ENCODE measurements around the gene LCMT2. TPM values are rescaled to one million over a fixed set of nuclear protein-coding genes. Genes with fewer than 3 reads are reported as not detected.

Gene LCMT2
- total and polyA plus RNA-seq, 8 donors: 6.9 to 10.9 (median 9.0) TPM

DNA sequence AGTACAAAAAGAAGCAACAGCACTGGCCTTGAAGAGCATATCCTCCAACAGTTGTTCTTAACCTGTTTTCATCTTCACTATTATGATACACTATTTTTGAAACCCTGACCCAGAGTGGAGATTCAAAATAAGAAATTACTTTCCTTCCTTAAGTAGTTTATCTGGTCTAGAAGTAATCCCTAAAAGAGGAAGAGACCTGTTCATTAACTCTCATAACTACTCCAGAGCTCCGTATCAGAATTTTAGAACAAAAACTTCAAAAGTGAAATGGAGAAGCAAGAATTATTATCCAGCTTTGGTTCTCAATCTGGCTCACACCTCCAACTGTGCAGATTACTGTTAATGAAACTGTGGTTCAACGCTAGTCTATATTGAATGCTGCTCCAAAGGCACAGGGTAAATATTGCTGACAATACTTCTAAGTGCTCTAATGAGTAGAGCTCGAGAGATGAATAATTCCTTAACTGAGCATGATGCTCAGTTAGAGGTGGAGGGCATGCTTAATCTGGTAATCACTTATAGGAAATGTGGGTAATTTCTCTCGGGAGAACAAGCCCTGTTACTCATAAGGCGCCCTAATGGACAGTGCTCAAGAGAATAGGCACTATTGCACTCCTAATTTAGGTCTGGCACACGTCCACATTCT is 5.2 kb downstream of the LCMT2 start:
- H3K27ac ChIP-seq: no peak overlapping the region
- no peaks in the 10 kb centered on the region for H3K9me3 ChIP-seq
- intact Hi-C loops (cut with DNase I): no loop called here
- H3K36me3 ChIP-seq: no peaks in the 10 kb centered on the region
- H3K4me1 ChIP-seq: peaks cover 10 to 18% of the 10 kb centered on the region in 2 donors
- ATAC-seq (no peak), DNase-seq (no peak)
- H3K27me3 ChIP-seq: no peaks in the 10 kb centered on the region
- TF ChIP-seq, protein P1, sequence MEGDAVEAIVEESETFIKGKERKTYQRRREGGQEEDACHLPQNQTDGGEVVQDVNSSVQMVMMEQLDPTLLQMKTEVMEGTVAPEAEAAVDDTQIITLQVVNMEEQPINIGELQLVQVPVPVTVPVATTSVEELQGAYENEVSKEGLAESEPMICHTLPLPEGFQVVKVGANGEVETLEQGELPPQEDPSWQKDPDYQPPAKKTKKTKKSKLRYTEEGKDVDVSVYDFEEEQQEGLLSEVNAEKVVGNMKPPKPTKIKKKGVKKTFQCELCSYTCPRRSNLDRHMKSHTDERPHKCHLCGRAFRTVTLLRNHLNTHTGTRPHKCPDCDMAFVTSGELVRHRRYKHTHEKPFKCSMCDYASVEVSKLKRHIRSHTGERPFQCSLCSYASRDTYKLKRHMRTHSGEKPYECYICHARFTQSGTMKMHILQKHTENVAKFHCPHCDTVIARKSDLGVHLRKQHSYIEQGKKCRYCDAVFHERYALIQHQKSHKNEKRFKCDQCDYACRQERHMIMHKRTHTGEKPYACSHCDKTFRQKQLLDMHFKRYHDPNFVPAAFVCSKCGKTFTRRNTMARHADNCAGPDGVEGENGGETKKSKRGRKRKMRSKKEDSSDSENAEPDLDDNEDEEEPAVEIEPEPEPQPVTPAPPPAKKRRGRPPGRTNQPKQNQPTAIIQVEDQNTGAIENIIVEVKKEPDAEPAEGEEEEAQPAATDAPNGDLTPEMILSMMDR (IDR thresholded peaks at IDR 0.05): no peak
- H3K4me3 ChIP-seq: no peak overlapping the region

DNA sequence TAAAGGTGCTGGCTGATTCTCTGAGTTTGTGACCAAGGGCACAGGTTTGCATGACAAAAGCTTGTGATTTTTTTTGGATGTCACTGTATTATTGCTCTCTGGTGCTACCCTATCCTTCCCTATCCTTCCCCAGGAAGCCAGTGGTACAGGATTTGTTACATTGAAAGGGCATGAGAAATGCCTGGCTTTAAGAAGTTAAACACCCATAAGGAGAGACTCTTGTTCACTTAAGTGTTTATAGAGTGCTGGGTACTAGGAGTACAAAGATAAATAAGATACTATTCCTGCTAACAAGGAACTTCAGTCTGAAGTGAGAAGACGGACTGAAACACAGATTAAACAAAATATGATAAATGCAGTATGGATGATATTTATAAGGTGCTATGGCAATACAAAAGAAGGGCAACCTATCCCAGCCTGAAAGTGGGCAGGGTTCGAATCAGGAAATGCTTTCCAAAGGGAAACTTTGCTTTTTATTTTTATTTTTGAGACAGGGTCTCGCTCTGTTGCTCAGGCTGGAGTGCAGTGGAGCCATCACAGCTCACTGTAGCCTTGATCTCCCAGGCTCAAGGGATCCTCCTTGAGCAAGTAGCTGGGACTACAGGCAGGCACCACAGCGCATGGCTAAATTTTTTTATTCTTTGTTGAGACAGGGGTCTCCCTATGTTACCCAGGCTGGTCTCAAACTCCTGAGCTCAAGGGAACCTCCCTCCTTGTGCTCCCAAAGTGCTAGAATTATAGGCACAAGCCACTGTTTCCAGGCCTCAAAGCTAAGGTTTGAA is 11.2 kb downstream of the LCMT2 start:
- ATAC-seq (peak; percentile 87), DNase-seq (peak in 1 of 4 donors; percentile 7)
- no peaks in the 10 kb centered on the region for H3K4me1 ChIP-seq
- TF ChIP-seq, protein P1 (IDR thresholded peaks at IDR 0.05): no peak
- no peaks in the 10 kb centered on the region for H3K27me3 ChIP-seq
- intact Hi-C loops (cut with DNase I): no loop called here
- H3K27ac ChIP-seq: no peak overlapping the region
- no peaks in the 10 kb centered on the region for H3K36me3 ChIP-seq
- H3K4me3 ChIP-seq: no peak overlapping the region
- H3K9me3 ChIP-seq: no peaks in the 10 kb centered on the region

DNA sequence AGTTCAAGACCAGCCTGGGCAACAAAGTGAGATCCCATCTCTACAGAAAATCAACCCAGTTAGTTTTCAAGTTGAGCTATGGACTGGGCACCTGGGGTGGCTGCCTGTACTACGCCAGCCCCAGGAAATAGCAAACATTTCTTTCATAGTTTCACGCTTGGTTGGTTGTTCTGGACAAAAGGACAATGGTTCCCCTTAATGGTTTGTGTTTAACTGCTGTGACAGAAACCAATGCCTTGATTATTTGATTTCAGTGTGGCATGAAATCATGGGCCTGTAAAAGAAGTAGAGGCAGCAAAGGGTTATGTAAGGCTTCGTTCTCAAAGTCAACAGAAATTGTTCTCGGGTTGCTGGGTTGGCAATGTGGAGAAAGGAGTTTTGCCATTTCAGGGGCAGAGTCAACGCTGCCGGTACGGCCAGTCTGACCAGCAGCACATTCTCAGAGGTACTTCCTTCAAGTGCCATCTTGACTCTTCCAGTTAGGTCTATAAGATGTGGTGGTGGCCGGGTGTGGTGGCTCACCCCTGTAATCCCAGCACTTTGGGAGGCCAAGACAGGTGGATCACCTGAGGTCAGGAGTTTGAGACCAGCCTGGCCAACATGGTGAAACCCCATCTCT is 12.7 kb downstream of the LCMT2 start:
- Histone ChIP-seq H3K9me3 (no peaks in the 10 kb centered on the region), H3K4me1 (no peaks in the 10 kb centered on the region), H3K27ac (no peak overlapping the region), H3K27me3 (no peaks in the 10 kb centered on the region), H3K36me3 (no peaks in the 10 kb centered on the region), H3K4me3 (no peak overlapping the region)
- TF ChIP-seq, protein P1 (IDR thresholded peaks at IDR 0.05): no peak
- DNase-seq (no peak), ATAC-seq (peak; percentile 52)
- intact Hi-C loops (cut with DNase I): no loop called here

DNA sequence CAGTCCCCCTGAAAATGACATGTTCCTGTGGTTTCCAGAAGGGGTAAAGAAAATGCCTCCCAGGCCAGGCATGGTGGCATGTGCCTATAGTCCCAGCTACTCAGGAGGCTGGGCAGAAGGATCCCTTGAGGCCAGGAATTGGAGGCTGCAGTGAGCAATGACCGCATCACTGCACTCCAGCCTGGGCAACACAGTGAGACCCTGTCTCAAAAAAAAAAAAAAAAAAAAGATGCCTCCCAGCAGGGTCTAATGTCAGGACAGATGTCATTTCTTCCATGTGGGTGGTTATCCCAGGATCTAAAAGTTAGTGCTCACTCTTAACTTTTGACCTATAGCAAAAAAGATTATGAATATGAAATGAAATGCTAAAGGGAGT is 13.4 kb downstream of the LCMT2 start:
- intact Hi-C loops (cut with DNase I): no loop called here
- no peak for DNase-seq
- TF ChIP-seq, protein P1 (IDR thresholded peaks at IDR 0.05): no peak
- Histone ChIP-seq H3K9me3 (no peaks in the 10 kb centered on the region), H3K36me3 (no peaks in the 10 kb centered on the region), H3K27me3 (peaks cover 0 to 4% of the 10 kb centered on the region in 2 donors), H3K27ac (no peak overlapping the region), H3K4me1 (no peaks in the 10 kb centered on the region), H3K4me3 (no peak overlapping the region)
- no peak for ATAC-seq
